Neural progenitor cell (in vitro differentiated cells): ENCODE results near the gene CDKN2B. TPM values are rescaled to one million over a fixed set of nuclear protein-coding genes. Genes with fewer than 3 reads are reported as not detected.

Experiments
- DNase-seq: peaks from one replicate; pipeline ENCODE4 v3.0.0-alpha.2; 2016; ENCODE audit warnings: low spot score
- H2AFZ ChIP-seq: fragments of 200-600 bp; sonication (generic); replicated peaks from 2 replicates; pipeline ENCODE4 v1.6.1; 2016; ENCODE audit warnings: antibody characterized with exemption
- H3F3A ChIP-seq: fragments of 200-600 bp; sonication (generic); 2 replicates; pipeline ENCODE4 v1.6.1; 2016; ENCODE audit warnings: antibody characterized with exemption, low read depth
- H3K27ac ChIP-seq: fragments of 200-600 bp; sonication (generic); 2 replicates; pipeline ENCODE4 v1.5.1; 2016; ENCODE audit warnings: mild to moderate bottlenecking
- H3K27me3 ChIP-seq: fragments of 200-600 bp; sonication (generic); 2 replicates; pipeline ENCODE4 v1.6.1; 2016; ENCODE audit warnings: mild to moderate bottlenecking, moderate library complexity
- H3K36me3 ChIP-seq: fragments of 200-600 bp; sonication (generic); 2 replicates; pipeline ENCODE4 v1.5.1; 2016
- H3K4me1 ChIP-seq: fragments of 200-600 bp; sonication (generic); 2 replicates; pipeline ENCODE4 v1.6.1; 2016; ENCODE audit warnings: mixed run types
- H3K4me2 ChIP-seq: fragments of 200-600 bp; sonication (generic); 2 replicates; pipeline ENCODE4 v1.6.1; 2016
- H3K4me3 ChIP-seq: fragments of 200-600 bp; sonication (generic); 2 replicates; pipeline ENCODE4 v1.5.1; 2016
- H3K79me2 ChIP-seq: fragments of 200-600 bp; sonication (generic); 2 replicates; pipeline ENCODE4 v1.6.1; 2016; ENCODE audit warnings: low read depth
- H3K9ac ChIP-seq: fragments of 200-600 bp; sonication (generic); 2 replicates; pipeline ENCODE4 v1.6.1; 2016
- H3K9me3 ChIP-seq: fragments of 200-600 bp; sonication (generic); 2 replicates; pipeline ENCODE4 v1.5.1; 2016; ENCODE audit warnings: low read depth
- H4K20me1 ChIP-seq: fragments of 200-600 bp; sonication (generic); 2 replicates; pipeline ENCODE4 v1.6.1; 2016; ENCODE audit warnings: low read depth
- H3K27ac Mint-ChIP-seq: 3 replicates; pipeline ENCODE4 v1.8.0; 2021; ENCODE audit warnings: mixed read lengths
- H3K27me3 Mint-ChIP-seq: 2 replicates; pipeline ENCODE4 v1.8.0; 2022; ENCODE audit warnings: low read depth, mild to moderate bottlenecking, inconsistent platforms, moderate library complexity, mixed read lengths; ENCODE audit not compliant: insufficient read depth
- H3K36me3 Mint-ChIP-seq: 3 replicates; pipeline ENCODE4 v1.8.0; 2021; ENCODE audit warnings: mixed read lengths
- H3K4me1 Mint-ChIP-seq: 3 replicates; pipeline ENCODE4 v1.8.0; 2021; ENCODE audit warnings: mixed read lengths
- H3K4me3 Mint-ChIP-seq: 3 replicates; pipeline ENCODE4 v1.8.0; 2021; ENCODE audit warnings: mild to moderate bottlenecking, moderate library complexity, mixed read lengths
- H3K9me3 Mint-ChIP-seq: 3 replicates; pipeline ENCODE4 v1.8.0; 2020; ENCODE audit warnings: mixed read lengths
- CTCF ChIP-seq: fragments of 200-600 bp; sonication (generic); IDR thresholded peaks from 2 replicates; pipeline ENCODE4 v1.5.1; 2017; ENCODE audit warnings: antibody characterized with exemption, mild to moderate bottlenecking
- EZH2 ChIP-seq: fragments of 200-600 bp; sonication (generic); IDR thresholded peaks from 2 replicates; pipeline ENCODE4 v1.6.1; 2017; ENCODE audit warnings: antibody characterized with exemption, mild to moderate bottlenecking, moderate library complexity
- EZH2phosphoT487 ChIP-seq: fragments of 200-600 bp; sonication (generic); IDR thresholded peaks from 2 replicates; pipeline ENCODE4 v1.6.1; 2017; ENCODE audit warnings: antibody characterized with exemption
- total RNA-seq: library from RNA; depleted of rRNA; stranded (reverse); fragments of >200 nt; gene quantifications from 2 replicates; pipeline ENCODE4 v1.2.3, GENCODE V29; 2015; ENCODE audit warnings: low replicate concordance

CDKN2B gene
- total RNA-seq, 1 donor from 2014 or later = 0.07 TPM

DNA sequence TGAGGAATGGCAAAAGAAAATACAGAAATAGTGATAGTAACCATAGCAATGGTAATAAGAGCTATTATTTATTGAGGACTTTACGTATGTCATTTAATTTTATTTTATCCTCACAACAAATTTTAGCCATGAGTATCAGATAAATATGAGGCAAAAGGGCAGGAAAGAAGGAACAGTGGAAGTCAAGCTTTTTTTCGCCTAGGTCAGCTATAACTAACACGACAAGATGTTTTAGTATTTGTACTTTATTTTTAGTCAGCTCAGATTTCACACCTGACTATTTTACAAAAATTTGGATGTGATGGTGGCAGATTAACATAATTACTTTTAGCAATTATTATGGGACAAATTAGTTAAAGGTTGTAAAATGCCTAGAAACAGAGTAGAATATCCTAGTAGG is 34.8 kb upstream of the CDKN2B start:
- Histone ChIP-seq H3K9ac (no peak overlapping the region), H3K9me3 (no peaks in the 10 kb centered on the region), H3K36me3 (no peaks in the 10 kb centered on the region), H2AFZ (no peak overlapping the region), H3K4me1 (no peaks in the 10 kb centered on the region), H3K27me3 (no peaks in the 10 kb centered on the region), H3K79me2 (no peaks in the 10 kb centered on the region), H4K20me1 (no peaks in the 10 kb centered on the region), H3K4me3 (no peak overlapping the region), H3K4me2 (no peak overlapping the region), H3K27ac (no peak overlapping the region), H3F3A (no peaks in the 10 kb centered on the region)
- H3K36me3 Mint-ChIP-seq = no peaks in the 10 kb centered on the region
- DNase-seq = no peak
- no peak overlapping the region for H3K4me3 Mint-ChIP-seq
- H3K27me3 Mint-ChIP-seq = no peaks in the 10 kb centered on the region
- TF ChIP-seq CTCF (no peak), EZH2phosphoT487 (no peak), EZH2 (no peak)
- no peaks in the 10 kb centered on the region for H3K9me3 Mint-ChIP-seq
- H3K27ac Mint-ChIP-seq = no peak overlapping the region
- peaks cover 3% of the 10 kb centered on the region for H3K4me1 Mint-ChIP-seq

GRCh38 chr9:22041775-22042174 is 32.7 kb upstream of the CDKN2B start:
- H3K9me3 ChIP-seq = no peaks in the 10 kb centered on the region
- TF ChIP-seq CTCF (no peak), EZH2phosphoT487 (no peak), EZH2 (no peak)
- H3K9me3 Mint-ChIP-seq = no peaks in the 10 kb centered on the region
- no peaks in the 10 kb centered on the region for H3K36me3 ChIP-seq
- no peaks in the 10 kb centered on the region for H3K27me3 Mint-ChIP-seq
- no peaks in the 10 kb centered on the region for H3K36me3 Mint-ChIP-seq
- no peaks in the 10 kb centered on the region for H3K4me1 ChIP-seq
- no peak overlapping the region for H3K27ac Mint-ChIP-seq
- no peak overlapping the region for H2AFZ ChIP-seq
- no peak overlapping the region for H3K4me3 ChIP-seq
- H3F3A ChIP-seq = no peaks in the 10 kb centered on the region
- no peaks in the 10 kb centered on the region for H4K20me1 ChIP-seq
- no peak overlapping the region for H3K9ac ChIP-seq
- H3K27ac ChIP-seq = no peak overlapping the region
- H3K4me3 Mint-ChIP-seq = no peak overlapping the region
- no peak for DNase-seq
- peaks cover 3% of the 10 kb centered on the region for H3K4me1 Mint-ChIP-seq
- no peaks in the 10 kb centered on the region for H3K27me3 ChIP-seq
- no peak overlapping the region for H3K4me2 ChIP-seq
- no peaks in the 10 kb centered on the region for H3K79me2 ChIP-seq

DNA sequence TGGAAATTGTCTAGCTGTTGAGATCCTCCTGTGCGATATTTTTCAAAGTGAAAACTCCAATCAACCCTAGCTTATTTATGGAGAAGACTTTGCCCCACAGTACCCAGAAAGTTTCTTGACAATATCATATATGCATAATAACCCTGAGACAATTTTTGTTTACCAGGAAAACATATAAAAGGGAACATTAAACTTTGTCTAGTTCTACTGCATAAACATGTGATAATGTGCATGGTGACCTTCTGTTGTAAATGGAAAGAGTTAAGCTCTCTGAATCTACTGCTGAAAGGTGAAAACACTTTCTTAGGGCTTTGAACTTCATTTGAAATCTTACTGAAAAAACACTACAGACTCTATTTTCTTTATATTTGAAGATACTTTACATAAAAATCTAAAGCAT is 32.2 kb upstream of the CDKN2B start:
- H3K36me3 Mint-ChIP-seq = no peaks in the 10 kb centered on the region
- Histone ChIP-seq H3K4me1 (no peaks in the 10 kb centered on the region), H3K27me3 (no peaks in the 10 kb centered on the region), H3K79me2 (no peaks in the 10 kb centered on the region), H3K27ac (no peak overlapping the region), H3F3A (no peaks in the 10 kb centered on the region), H3K9me3 (no peaks in the 10 kb centered on the region), H3K9ac (no peak overlapping the region), H4K20me1 (no peaks in the 10 kb centered on the region), H3K4me3 (no peak overlapping the region), H2AFZ (no peak overlapping the region), H3K36me3 (no peaks in the 10 kb centered on the region), H3K4me2 (no peak overlapping the region)
- no peaks in the 10 kb centered on the region for H3K9me3 Mint-ChIP-seq
- no peak for TF ChIP-seq CTCF
- no peak for TF ChIP-seq EZH2phosphoT487
- TF ChIP-seq EZH2 = no peak
- DNase-seq = no peak
- H3K4me1 Mint-ChIP-seq = no peaks in the 10 kb centered on the region
- H3K4me3 Mint-ChIP-seq = no peak overlapping the region
- H3K27me3 Mint-ChIP-seq = no peaks in the 10 kb centered on the region
- H3K27ac Mint-ChIP-seq = no peak overlapping the region

DNA sequence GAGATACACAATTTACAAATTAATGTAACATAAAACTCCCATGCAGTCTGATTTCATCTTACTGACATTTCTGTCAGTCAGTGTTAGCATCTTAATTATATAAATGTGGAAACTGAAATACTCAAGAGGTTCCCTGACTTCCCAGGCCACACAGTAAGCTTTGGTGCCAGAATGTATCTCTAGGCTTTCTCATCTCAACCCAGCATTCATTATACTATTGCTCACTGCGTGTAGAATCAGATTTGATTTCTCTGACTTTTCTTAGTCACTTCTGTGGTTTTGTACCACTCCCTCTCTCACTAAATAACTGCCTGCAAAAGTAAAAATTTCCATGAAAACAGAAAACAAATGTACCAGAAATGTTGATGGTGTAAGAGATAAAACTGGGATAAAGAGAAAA is 31.7 kb upstream of the CDKN2B start:
- no peaks in the 10 kb centered on the region for H3K4me1 Mint-ChIP-seq
- no peak for DNase-seq
- no peaks in the 10 kb centered on the region for H3K36me3 Mint-ChIP-seq
- H3K27ac Mint-ChIP-seq = no peak overlapping the region
- no peaks in the 10 kb centered on the region for H4K20me1 ChIP-seq
- no peaks in the 10 kb centered on the region for H3K36me3 ChIP-seq
- H3K4me3 Mint-ChIP-seq = no peak overlapping the region
- H3F3A ChIP-seq = no peaks in the 10 kb centered on the region
- H3K27ac ChIP-seq = no peak overlapping the region
- H3K4me1 ChIP-seq = no peaks in the 10 kb centered on the region
- H3K9me3 Mint-ChIP-seq = no peaks in the 10 kb centered on the region
- H3K9ac ChIP-seq = no peak overlapping the region
- no peak overlapping the region for H3K4me3 ChIP-seq
- H3K4me2 ChIP-seq = no peak overlapping the region
- no peak for TF ChIP-seq EZH2phosphoT487
- H3K79me2 ChIP-seq = no peaks in the 10 kb centered on the region
- H2AFZ ChIP-seq = no peak overlapping the region
- H3K27me3 ChIP-seq = no peaks in the 10 kb centered on the region
- H3K27me3 Mint-ChIP-seq = no peaks in the 10 kb centered on the region
- no peaks in the 10 kb centered on the region for H3K9me3 ChIP-seq
